Measurements from ENCODE around the gene RFTN1. TPM values are rescaled to one million over a fixed set of nuclear protein-coding genes. Genes with fewer than 3 reads are reported as not detected.

The RFTN1 gene
- total and polyA plus RNA-seq, 2 donors (not counting 3 experiments of a cell fraction or from before 2014, with no cell fraction given) = 40.3 to 43.3 TPM

DNA sequence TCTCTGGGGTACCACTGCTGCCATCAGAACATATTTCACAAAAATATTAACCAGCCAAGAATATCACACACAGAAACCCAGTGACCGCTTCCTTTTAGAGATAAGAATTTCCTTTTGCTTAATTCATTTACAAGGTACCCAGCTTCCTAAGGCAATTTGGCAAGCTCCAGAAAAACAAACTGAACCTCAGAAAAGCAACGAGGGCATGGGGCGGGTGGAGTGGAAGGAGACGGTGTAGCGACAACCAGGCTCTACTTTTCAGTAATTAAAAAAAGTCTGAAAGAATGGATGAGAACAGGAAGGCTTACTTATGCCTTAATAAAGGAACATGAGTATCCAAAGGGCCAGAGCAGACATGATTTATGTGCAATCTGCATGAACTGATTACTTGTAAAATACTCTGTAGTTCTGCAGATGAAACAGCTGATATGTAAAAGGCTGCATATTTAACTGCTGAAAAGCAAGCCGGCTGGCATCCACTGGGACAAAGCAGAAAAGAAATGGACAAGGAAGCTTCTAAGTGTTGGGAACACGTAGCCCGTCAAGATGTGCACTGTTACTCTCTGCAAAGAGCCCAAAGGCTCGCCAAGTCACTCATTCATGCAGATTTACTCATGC lies 18.6 kb downstream of the RFTN1 start:
- Histone ChIP-seq H3K4me2 (ENCODE audit: insufficient read depth, low read length) (peak overlapping the region; percentile 43), H3K9ac (replicated peaks; ENCODE audit: extremely low read depth, insufficient read depth, low read length) (peak overlapping the region; percentile 11), H2AFZ (ENCODE audit: low read depth, low read length) (no peak overlapping the region), H3K9me1 (replicated peaks; ENCODE audit: control insufficient read depth, extremely low read depth, insufficient read depth, low read length) (no peaks in the 10 kb centered on the region), H3K27ac (ENCODE audit: insufficient read depth, low read depth, low read length) (peak overlapping the region; percentile 14), H3K79me2 (ENCODE audit: control insufficient read depth, insufficient read depth, low read length) (peaks cover 3% of the 10 kb centered on the region), H3K4me1 (ENCODE audit: control insufficient read depth, extremely low read depth, insufficient read depth, low read length) (peaks cover 28% of the 10 kb centered on the region), H3K4me3 (replicated peaks in 1 of 3; ENCODE audit: insufficient read depth in 1 of 3, low read depth in 1 of 3, low read length in 3 of 3) (peak overlapping the region in 1 of 3 experiments; percentile 25), H3K27me3 (ENCODE audit: control insufficient read depth in 2 of 2, insufficient read depth in 2 of 2, low read length in 2 of 2) (no peaks in the 10 kb centered on the region), H4K20me1 (replicated peaks; ENCODE audit: control insufficient read depth, extremely low read depth, insufficient read depth, low read length) (no peaks in the 10 kb centered on the region), H3K36me3 (ENCODE audit: control insufficient read depth in 2 of 2, extremely low read depth in 1 of 2, insufficient read depth in 2 of 2, low read length in 2 of 2) (peaks cover 0 to 2% of the 10 kb centered on the region in 2 experiments), H3K9me3 (replicated peaks; ENCODE audit: control insufficient read depth, insufficient read depth, low read length) (no peaks in the 10 kb centered on the region)
- POLR2A ChIA-PET = interaction anchor here (1.5 kb wide), 1 partner anchor 11 kb away, joined by 5 read pairs; no protein-coding TSS in a partner anchor
- DNase-seq (ENCODE audit: low read depth, low spot score) (peak; percentile 88), FAIRE-seq (peak; percentile 92)
- CTCF ChIA-PET = interaction anchor here (0.8 to 3.2 kb wide), 14 partner anchors 8 to 227 kb away, joined by 3 to 14 read pairs (median 5); no protein-coding TSS in a partner anchor
- dilution Hi-C loops (cut with MboI; ENCODE audit: extremely low pct_ligation_motif_present, low sequenced_read_pairs) (no loop called here), intact Hi-C loops (cut with micrococcal nuclease) (loop anchor here (1.0 to 5.0 kb wide), 5 partner anchors 11 to 433 kb away; no protein-coding TSS in a partner anchor)
- TF ChIP-seq JUN (IDR thresholded peaks at IDR 0.05; ENCODE audit: borderline replicate concordance, insufficient read depth, insufficient read length, low read depth) (no peak), GATA2 (IDR thresholded peaks at IDR 0.05; ENCODE audit: insufficient read depth, insufficient read length, low read depth, low read length) (peak; percentile 80)
- no TSS peak for BruUV-seq (replicated peaks)

DNA sequence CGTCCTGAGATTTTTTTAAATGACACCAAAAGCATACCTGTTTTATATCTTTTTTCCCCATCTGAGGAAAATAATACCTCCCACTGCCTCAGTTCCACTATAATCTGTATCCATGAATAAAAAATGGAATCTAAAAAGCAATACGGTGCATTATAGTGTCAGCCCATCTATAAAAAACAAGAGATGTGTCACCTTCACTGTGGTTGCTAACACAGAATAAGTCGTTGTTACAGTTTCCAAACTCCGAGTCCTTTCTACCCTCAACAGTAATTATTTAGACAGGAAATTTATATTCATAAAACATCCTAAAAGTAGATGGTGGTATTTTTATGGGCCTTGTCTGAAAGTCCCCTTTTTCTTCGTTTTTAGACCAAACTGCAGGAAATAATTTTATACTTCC lies 19.4 kb downstream of the RFTN1 start:
- Histone ChIP-seq H4K20me1 (replicated peaks; ENCODE audit: control insufficient read depth, extremely low read depth, insufficient read depth, low read length) (no peaks in the 10 kb centered on the region), H3K4me1 (ENCODE audit: control insufficient read depth, extremely low read depth, insufficient read depth, low read length) (peaks cover 28% of the 10 kb centered on the region), H3K27ac (ENCODE audit: insufficient read depth, low read depth, low read length) (no peak overlapping the region), H3K27me3 (ENCODE audit: control insufficient read depth in 2 of 2, insufficient read depth in 2 of 2, low read length in 2 of 2) (no peaks in the 10 kb centered on the region), H3K4me2 (ENCODE audit: insufficient read depth, low read length) (peak overlapping the region; percentile 43), H2AFZ (ENCODE audit: low read depth, low read length) (no peak overlapping the region), H3K36me3 (ENCODE audit: control insufficient read depth in 2 of 2, extremely low read depth in 1 of 2, insufficient read depth in 2 of 2, low read length in 2 of 2) (peaks cover 0 to 2% of the 10 kb centered on the region in 2 experiments), H3K9me1 (replicated peaks; ENCODE audit: control insufficient read depth, extremely low read depth, insufficient read depth, low read length) (no peaks in the 10 kb centered on the region), H3K9me3 (replicated peaks; ENCODE audit: control insufficient read depth, insufficient read depth, low read length) (no peaks in the 10 kb centered on the region), H3K4me3 (replicated peaks in 1 of 3; ENCODE audit: insufficient read depth in 1 of 3, low read depth in 1 of 3, low read length in 3 of 3) (no peak overlapping the region), H3K79me2 (ENCODE audit: control insufficient read depth, insufficient read depth, low read length) (peaks cover 3% of the 10 kb centered on the region), H3K9ac (replicated peaks; ENCODE audit: extremely low read depth, insufficient read depth, low read length) (no peak overlapping the region)
- DNase-seq (ENCODE audit: low read depth, low spot score) (no peak), FAIRE-seq (no peak)
- TF ChIP-seq, protein P1, sequence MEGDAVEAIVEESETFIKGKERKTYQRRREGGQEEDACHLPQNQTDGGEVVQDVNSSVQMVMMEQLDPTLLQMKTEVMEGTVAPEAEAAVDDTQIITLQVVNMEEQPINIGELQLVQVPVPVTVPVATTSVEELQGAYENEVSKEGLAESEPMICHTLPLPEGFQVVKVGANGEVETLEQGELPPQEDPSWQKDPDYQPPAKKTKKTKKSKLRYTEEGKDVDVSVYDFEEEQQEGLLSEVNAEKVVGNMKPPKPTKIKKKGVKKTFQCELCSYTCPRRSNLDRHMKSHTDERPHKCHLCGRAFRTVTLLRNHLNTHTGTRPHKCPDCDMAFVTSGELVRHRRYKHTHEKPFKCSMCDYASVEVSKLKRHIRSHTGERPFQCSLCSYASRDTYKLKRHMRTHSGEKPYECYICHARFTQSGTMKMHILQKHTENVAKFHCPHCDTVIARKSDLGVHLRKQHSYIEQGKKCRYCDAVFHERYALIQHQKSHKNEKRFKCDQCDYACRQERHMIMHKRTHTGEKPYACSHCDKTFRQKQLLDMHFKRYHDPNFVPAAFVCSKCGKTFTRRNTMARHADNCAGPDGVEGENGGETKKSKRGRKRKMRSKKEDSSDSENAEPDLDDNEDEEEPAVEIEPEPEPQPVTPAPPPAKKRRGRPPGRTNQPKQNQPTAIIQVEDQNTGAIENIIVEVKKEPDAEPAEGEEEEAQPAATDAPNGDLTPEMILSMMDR (IDR thresholded peaks at IDR 0.05; ENCODE audit: extremely low read depth in 1 of 2, insufficient read depth in 1 of 2, low read depth in 1 of 2, low read length in 2 of 2) = no peak
- TF ChIP-seq FOS (IDR thresholded peaks at IDR 0.05; ENCODE audit: borderline replicate concordance, insufficient read depth, low read length) (no peak), GATA2 (IDR thresholded peaks at IDR 0.05; ENCODE audit: insufficient read depth, insufficient read length, low read depth, low read length) (no peak)
- TF ChIP-seq, protein P2, sequence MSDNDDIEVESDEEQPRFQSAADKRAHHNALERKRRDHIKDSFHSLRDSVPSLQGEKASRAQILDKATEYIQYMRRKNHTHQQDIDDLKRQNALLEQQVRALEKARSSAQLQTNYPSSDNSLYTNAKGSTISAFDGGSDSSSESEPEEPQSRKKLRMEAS (IDR thresholded peaks at IDR 0.05; ENCODE audit: insufficient read depth, insufficient read length) = no peak
- intact Hi-C loops (cut with micrococcal nuclease) (loop anchor here (2.0 kb wide), 1 partner anchor 13 kb away; no protein-coding TSS in a partner anchor), dilution Hi-C loops (cut with MboI; ENCODE audit: extremely low pct_ligation_motif_present, low sequenced_read_pairs) (no loop called here)
- CTCF ChIA-PET = interaction anchor here (0.8 to 3.2 kb wide), 12 partner anchors 9 to 226 kb away, joined by 3 to 14 read pairs (median 5); no protein-coding TSS in a partner anchor
- BruUV-seq (replicated peaks) = no TSS peak
- POLR2A ChIA-PET = interaction anchor here (1.5 kb wide), 1 partner anchor 10 kb away, joined by 5 read pairs; no protein-coding TSS in a partner anchor
